NCI-H2171 treated with DMSO at 0.1 percent for 48 hours (cell line): ENCODE results near the gene NKD2.
"Not testable (repeated sequence)": the region's sequence is repeated elsewhere in the genome, so short reads cannot be mapped to it uniquely, and the experiment has no call there.

ENCODE experiments used
- DNase-seq: peaks from one replicate; lab custom pipeline; 2025; lab: John Stamatoyannopoulos, UW

Gene NKD2

DNA sequence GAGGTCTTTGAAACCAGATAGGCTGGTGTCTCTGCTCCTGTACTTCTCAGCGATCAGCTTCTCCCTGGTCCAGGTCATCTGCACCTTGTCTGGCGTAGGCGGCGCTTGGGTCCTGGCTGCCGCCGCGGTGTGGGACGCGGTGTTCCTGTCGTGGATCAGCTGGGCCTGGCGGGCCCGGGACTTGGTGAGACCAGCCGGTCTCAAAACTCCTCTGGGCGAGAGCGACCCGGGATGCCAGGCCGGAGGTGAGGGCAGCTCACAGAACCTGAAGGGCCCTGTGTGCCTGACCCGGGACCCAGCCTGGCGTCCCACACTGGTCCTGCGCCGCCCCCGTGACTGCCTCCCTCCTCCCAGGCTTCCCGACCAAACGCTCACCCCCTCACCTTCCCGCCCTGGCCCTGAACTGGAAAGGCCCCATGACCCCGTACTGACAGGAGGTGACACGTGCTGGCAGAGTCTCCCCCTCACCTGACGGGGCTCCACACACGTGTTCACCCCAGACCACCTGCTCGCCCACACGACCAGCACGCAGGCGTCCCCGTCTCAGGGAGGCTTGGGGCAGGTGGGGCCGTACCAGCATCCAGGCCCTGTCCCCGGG, 49.0 kb downstream of the NKD2 start:
- DNase-seq, result no peak

DNA sequence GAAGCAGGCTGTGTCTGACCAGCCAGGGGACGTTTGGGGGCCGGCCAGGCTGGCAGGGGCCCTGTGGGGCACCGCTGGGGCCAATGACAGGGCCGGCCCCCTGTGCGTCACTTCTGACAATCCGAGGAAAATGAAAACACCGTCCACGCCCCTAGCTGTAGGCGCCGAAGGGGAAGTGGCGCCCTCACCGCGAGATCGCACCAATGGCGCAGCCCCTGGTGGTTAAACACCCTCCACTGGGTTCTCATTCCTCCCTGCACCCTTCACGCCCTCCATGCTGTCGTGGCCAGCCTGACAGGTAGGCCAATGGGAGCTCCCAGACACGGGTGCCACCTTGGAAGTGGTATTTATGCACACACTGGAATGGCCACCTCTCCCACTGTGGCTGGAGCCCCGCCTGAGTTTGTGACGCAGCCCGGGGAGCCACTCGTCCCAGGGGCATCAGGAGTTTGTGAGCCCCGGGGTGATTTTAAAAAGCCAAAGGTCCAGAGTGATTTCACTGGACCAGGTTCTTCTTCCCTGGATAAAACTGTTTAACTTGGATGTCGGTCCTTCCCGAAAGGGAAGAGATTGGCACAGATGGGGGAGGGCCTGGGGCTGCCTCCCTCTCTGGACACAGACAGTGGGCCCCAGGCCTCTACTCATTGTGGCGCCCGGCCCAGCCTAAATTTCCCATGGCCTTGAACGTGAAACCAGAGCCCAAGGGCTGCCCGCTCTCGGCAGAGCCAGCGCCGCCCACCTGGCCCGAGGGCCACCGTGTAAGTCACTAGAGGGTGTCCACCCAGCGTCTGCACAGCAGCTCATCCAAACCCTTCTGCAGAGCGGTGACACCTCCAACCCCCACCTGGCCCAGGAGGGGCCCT, 49.7 kb downstream of the NKD2 start:
- DNase-seq, result no peak

DNA sequence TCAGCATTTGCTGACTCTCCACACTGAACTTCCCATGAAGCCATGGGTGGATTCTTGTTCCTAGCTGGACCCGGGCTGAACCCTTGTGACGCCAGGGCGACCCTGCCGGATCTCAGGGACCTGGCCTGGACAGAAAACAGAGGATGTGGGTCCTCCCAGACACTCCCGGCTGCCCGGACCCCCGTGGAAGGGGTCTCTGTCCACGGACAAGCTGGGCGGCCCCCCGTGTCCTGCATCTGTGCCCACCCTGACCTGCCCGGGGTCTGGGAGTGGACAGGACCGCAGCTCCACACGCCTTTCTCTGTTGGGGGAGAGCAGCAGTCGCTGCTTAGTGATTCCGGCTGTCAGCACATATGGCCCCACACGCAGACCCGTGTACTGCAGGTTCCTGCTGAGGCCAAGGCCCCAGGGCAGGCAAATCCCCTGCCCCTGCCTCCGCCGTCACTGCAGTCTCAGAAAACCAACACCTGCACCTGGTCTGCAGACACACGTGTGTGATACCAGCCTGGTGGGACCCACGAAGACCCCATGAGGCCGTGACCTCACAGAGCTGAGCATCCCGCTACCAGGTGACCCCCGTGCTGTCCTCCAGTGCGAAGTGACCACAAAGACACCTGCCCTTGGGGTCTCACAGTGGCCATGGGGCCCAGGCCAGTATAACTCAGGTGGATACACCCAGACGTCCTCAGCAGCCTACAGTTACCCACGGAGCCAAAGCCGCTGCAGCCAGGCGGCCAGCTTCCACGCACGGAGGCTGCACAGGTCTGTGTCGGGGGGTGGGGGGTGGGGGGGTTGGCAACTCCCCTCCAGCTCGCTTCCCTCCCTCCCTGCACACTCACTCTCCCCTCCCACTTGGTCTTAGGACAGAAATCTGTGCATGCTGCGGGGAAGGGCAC, 50.6 kb downstream of the NKD2 start:
- DNase-seq, result no peak

DNA sequence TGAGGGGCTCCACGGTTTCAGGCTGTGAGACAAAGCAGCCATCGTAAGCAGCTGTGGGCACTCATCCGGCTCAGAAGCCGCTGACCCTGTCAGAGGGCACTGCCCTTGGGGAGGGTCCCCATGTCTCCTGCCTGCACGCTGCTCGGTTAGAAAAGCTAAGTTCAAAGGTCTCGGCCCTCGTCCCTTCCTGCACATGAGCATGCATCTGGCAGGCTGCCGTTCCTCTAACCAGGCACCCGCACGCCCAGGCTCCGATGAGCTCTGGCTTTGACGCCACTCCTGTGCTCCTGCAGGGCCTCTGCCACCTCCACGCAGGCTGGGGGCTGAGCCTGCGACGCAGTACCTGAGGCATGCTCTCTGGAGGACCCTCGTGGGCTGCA, 51.3 kb downstream of the NKD2 start:
- no peak for DNase-seq

DNA sequence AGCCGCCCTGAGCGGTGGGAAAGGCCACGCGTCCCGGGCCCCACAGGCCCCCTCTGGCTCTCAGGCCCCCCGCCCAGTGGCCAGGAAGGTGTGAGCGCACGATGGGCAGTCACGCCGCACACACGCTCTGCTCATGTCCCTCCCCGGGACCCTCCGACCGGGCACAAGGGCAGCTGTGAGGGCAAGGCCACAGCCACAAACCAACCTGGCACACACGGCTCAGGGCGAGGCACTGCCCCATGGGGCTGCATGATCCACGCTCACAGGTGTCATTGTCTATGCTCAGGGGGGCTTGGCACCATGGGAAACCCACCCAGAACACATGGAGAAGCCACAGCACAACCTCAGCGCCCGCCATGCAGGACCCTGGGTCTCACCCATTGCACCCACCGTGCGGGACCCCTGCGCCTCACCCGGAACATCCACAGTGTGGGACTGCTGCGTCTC, 52.0 kb downstream of the NKD2 start:
- no peak for DNase-seq

DNA sequence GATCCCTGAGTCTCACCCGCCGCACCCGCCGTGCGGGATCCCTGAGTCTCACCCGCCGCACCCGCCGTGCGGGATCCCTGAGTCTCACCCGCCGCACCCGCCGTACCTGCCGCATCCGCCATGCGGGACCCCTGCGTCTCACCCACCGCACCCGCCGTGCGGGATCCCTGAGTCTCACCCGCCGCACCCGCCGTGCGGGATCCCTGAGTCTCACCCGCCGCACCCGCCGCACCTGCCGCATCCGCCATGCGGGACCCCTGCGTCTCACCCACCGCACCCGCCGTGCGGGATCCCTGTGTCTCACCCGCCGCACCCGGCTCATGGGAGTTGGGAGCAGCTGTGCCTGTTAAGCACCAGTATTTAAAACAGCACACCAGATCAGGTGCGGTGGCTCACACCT, 52.7 kb downstream of the NKD2 start:
- not testable (repeated sequence) for DNase-seq

DNA sequence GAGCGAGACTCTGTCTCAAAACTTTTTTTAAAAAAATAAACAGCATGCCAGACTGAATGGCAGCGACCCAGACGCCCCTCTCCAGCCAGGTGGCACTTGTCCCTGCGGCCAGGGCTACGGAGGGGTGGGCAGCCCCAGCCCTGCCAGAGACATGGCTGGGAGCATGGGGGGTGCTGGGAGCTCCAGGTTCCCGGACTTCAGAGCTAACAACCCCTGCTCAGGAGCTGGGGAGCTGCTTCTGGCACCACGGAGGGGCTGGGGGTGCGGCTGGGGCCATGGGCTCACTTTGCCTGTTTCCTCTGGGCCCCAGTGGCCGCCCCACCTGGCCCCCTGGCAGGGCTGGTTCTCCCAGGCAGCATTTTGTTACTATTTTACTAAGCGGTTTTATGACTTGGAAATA, 53.3 kb downstream of the NKD2 start:
- no peak for DNase-seq

DNA sequence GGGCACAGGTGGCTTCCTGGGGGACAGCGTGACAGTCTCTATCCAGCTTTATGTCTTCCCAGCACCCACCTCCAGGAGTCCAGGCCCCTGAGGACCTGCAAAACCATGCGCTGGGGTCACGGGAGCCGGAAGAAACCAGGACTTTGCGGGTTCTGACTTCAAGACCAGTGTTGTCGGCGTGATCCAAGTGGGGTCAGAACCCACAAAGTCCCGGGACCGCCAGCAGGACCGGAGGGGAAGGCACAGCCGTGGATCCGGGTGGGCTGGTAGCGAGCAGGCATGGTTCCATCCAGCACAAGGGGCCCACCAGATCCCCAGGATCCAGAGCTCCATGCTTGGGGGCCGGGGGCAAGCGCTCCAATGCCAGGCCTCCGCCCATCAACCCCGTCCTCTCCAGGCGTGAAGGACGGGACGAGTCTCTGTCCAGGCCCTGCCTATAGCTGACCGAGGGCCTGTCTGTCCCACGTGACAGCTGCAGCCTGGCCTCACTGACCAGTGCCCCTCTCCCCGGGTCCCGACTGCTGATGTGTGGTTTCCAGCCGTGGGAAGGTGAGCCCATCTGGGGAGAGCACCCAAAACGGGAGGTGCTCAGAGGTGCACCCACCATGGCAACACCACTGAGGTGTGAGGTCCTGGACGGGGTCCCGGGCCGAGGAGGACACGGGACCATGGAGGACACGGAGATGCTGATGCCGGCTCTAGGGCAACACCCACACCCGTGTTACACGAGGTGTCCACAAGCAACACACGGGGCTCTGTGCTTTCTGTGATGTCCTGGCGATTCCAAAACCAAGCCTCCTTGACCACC, 54.4 kb downstream of the NKD2 start:
- DNase-seq, result no peak

DNA sequence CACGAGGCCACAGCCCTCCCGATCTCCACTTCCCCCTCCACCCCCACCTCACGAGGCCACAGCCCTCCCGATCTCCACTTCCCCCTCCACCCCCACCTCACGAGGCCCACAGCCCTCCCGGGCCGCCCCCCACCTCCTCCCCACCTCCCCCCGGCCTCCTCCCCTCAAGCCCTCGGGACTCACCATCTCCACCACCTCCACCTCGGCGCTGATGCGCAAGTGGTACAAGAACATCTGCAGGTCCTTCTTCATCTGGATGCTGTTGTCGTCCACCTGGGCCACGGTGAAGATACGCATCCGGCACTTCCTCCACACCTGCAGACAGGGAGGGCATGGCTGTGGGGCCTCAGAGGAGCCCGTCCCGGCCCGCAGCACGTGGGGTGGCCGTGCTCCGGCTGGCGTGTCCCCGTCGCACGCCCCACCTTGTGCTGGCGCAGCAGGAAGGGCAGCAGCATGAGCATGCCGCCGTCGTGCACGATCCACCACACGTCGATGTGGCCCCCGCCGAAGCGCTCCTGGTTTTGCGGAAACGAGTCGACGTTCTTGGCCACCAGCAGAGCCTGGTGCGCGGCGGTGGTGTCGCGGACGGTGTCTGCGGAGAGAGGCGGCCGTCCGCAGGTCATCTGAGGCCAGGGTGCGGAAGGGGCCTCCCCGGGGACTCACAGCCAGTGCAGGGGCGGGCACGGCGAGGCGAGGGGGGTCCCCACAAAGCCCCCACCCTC, 55.2 kb downstream of the NKD2 start:
- DNase-seq, result no peak

DNA sequence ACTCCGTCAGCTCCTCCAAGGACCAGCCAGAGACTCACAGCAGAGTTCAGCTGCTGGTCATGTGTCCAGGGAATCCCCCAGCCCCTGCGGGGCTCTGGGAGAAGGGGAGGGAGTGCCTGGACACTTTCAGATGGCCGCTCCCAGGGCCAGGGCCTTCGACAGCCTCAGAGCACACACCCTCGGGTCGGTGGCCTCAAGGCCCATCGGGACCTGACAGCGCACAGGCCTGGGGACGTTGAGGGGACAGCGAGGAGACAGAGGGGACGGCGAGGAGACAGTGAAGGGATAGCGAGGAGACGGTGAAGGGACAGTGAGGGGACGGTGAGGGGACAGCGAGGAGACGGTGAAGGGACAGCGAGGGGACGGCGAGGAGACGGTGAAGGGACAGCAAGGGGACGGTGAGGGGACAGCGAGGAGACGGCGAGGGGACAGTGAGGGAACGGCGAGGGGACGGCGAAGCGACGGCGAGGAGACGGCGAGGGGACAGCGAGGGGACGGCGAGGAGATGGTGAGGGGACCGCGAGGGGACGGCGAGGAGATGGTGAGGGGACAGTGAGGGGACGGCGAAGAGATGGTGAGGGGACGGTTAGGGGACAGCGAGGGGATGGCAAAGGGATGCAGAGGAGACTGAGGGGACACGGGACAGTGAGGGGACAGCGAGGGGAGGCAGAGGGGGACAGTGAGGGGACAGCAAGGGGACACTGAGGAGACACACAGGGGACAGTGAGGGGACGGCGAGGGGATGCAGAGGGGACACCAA, 56.0 kb downstream of the NKD2 start:
- no peak for DNase-seq

DNA sequence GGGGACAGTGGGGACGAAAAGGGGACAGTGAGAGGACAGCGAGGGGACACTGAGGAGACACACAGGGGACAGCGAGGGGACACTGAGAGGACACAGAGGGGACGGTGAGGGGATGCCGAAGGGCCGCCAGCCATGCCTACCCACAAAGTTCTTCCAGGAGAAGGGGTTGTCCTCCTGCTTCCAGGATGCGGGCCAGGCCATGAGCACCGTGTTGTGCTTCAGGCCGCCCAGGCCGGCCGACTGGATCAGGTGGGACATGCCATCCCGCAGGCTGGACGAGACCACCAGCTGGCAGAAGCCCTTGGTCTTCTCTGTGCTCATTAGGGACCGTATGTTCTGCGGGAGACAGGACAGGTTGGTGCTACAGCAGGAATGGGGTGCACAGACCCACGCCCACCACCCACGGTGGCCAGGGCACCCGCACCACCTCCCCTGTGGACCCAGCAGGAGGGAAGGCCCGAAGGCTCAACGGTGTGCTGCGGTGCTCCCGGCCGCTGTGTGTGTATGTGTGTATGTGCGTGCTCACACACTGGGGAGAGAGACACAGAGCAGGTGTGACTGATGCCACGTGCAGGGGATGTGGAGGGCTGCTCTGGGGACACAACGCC, 56.6 kb downstream of the NKD2 start:
- no peak for DNase-seq

DNA sequence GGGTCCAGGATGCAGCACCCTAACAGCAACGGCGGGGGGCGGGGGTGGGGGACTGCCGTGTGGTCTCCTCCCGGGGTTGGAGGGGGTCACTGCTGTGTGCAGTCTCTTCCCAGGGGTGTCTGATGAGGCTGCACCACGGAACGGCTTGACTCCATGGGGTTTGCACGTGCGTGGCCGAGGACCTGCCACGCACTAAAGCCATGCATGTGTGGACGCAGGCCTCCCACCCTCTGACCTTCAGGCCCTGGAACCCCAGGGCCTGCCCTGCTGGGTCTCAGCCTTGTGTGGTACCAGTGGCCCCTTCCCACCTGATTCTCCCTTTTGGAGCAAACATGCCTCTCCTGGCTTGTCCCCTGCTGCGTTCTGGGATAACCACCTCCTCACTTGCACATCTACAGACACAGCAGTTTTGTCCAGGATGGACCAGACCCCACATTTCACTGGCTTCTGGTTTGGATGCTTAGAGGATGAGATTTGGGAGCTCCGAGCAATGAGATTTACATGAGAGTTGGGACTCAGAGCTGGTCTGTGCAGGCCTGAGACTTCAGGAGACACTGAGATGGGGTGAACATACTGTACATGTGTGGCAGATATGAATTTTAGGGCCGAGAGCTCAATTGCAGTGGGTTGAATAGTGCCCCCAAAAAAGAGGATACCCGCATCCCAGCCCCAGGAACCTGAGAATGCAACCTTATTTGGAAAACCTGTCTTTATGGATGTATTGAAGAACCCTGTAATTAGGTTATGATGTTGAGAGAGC, 57.5 kb downstream of the NKD2 start:
- DNase-seq, result no peak

DNA sequence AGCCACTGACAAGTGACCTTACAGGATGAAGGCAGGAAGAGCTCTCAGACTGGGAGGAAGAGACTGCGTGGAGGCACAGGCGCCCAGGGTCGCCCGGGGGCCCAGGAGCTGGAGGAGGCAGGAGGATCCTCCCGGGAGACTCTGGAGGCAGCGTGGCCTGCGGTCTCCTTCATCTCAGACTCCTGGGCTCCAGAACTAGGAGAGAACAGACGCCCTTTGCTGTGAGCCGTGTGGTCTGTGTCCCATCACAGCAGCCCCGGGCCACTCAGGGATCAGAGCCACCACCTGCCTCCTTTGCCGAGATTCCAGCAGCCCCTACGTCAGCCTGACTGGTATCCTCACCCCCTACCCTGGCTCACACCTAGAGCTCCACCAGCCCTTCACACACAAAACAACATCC, 58.1 kb downstream of the NKD2 start:
- no peak for DNase-seq

DNA sequence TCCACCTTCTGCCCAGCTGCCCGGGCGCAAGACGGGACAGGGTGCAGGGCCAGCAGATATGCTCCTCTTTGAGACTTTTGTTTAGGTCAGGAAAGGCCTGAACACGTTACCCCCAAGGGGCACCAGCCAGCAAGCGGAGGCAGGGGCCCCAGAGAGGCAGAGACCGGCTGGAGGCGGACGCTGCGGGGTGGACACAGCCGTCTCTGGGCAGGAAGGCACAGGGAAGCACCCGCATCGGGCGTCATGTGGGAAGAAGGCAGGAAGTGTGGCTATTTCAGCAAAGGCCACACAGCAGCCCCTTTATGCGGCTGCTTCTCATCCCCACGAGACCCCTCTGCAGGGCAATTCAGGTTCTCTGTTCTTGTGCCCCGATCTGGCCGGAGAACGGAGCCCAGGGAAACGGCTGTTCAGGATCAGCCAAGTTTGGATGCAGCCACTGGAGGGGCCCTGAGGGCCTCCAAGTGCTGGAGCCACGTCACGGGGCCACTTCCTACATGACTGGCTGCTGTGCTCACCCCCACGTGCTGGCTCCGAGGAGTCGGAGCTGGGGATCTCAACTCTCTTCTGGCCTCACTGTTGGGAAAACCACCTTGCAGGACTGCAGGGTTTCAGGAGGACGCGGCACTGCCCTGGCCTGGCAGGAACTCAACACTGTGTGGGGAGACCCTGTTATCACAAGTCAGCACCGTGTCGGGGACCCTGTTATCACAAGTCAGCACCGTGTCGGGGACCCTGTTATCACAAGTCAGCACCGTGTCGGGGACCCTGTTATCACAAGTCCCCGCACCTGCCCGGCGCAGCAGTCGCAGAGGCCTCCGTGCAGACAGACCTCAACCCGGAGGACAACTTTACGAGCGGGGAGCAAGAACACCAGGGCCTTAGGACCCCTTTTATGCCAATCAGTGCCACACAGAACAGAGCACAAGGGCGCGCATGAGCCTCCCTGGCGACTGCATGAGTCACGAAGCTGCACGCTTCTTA, 58.8 kb downstream of the NKD2 start:
- no peak for DNase-seq

DNA sequence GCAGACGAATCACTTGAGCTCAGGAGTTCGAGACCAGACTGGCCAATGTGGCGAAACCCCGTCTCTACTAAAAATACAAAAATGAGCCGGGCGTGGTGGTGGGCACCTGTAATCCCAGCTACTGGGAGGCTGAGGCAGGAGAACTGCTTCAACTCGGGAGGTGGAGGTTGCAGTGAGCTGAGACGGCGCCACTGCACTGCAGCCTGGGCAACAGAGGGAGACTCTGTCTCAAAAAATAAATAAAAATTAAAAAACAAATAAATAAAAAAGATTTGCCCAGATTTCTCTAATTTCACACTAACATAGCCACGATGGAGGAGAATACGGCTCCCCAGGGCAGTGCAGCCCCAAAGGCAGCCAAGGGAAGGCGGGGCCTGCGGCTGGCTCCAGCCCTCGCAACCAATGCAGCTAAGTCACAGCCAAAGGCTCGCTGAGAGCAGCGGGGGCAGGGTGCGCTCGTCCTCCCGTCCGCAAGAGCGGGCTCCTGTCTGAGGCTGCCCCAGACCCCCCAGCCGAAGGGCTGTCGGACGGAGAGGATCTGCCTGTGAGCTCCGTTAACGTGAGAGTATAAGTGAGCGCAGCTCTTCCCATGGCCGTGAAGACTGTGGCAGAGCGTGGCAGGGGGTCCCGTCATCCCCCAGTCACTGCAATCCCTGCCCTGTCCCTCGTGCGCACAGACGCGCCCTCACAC, 59.7 kb downstream of the NKD2 start:
- DNase-seq, result no peak

DNA sequence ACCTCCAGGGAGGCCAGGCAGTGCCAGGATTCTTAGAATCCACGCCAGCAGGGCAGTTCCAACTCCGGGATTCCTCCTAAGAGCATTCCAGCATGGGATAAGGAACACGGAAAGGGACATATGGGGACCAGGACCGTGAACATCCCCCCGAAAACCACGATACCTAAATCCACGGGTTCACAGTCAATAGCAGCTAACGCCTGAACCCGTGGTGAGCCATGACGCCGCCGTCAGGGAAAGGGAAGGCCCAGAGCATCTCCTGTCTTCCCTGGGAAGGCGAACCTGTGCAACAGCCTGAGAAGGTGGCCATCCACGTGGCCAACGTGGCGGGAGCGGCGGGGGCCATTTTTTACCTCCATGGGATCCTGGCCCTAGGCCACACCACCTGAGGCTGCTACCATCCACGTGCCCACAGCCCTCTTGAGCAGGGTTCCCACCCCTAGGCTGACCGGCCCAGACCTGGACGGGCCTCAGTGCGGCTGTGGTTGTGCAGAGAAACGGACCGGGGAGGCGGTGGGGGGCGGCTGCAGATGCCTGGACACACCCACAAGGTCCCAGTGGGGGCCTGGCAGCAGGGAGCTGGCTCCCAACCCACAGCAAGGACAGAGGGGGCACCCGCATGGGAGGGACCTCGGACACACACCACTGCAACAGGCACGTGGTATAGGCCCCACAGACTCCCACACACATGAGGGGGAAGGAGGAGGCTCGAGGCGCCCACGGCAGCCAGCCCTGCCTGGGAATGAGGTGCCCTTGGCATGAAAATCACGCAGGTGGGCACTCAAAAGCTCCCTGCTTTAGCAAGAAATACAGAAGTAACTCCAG, 60.5 kb downstream of the NKD2 start:
- DNase-seq, result no peak

DNA sequence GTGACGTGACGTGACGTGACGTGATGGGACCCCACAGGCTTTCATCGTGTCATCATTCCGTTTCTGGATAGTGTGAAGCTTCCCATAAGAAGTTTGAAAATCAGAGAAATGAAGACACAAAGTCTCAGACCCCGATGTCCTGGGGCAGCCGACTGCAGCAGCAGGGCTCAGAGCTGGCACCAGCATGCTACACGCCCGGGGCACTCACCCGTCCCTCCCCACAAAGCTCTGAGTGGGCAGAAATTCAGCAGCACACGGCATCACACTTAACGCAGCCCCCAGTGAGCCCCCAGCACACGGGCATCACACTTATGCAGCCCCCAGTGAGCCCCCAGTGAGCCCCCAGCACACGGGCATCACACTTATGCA, 61.1 kb downstream of the NKD2 start:
- no peak for DNase-seq
